Measurements from ENCODE around the gene SLBP.

Gene SLBP

DNA sequence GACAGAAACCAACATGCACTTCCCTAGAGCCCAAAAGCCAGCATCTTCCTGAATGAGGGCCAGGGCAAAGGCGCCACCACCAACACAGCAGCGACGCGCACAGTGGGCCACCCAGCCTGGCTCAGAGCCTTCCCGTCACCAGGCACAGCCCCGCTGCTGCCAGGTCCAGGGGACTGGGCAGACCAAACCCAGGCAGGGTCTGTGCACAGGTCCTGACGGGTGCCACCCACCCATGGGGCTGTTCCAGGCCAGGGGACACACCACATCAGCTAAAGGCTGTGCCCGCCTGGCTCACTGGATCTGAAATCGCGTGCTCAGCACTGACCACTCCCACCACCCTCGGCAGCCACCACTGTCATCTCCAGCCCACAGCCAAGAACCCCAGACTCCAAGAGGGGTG is 41.8 kb downstream of the SLBP start:
- no peaks in the 10 kb centered on the region for H3K9me3 ChIP-seq (ENCODE audit: insufficient read depth, low read length)
- no peak overlapping the region for H3K9ac ChIP-seq (ENCODE audit: insufficient read length, low read depth)
- no peak for DNase-seq (ENCODE audit: low read depth, low spot score)
- TF ChIP-seq ZNF274 (IDR thresholded peaks at IDR 0.05; ENCODE audit: low read depth, low read length) (no peak), YY1 (IDR thresholded peaks at IDR 0.05; ENCODE audit: insufficient read depth, insufficient read length) (no peak), SUZ12 (IDR thresholded peaks at IDR 0.05; ENCODE audit: extremely low read depth, insufficient read depth, insufficient read length) (no peak)
- H3K27me3 ChIP-seq (ENCODE audit: insufficient read depth, insufficient read length): no peaks in the 10 kb centered on the region
- peaks cover 8% of the 10 kb centered on the region for H3K4me1 ChIP-seq (ENCODE audit: insufficient read depth, insufficient read length)
- H3K4me3 ChIP-seq (ENCODE audit: insufficient read length, low read depth): no peak overlapping the region
- no peaks in the 10 kb centered on the region for H3K36me3 ChIP-seq (ENCODE audit: insufficient read depth, insufficient read length, low read length)

DNA sequence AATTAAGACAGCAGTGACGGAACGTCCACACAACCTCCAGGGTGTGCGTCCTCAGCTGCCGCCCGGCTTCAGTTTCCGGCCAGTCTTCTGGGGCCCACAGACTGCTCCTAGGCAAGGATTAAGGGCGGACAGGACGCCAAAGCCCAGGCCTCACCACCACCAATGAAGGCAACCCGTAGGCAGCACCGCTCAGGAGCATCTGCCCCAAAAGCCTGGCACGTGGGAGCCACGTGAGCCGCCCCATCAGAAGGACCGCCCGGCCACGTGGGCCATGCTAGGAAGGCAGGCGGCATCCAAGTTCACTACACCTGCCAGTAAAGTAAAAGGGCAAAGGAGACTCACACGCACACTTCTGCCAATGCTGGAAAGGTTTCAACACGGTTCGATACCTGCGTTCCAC is 42.3 kb downstream of the SLBP start:
- H3K9ac ChIP-seq (ENCODE audit: insufficient read length, low read depth): no peak overlapping the region
- no peak for TF ChIP-seq SUZ12 (IDR thresholded peaks at IDR 0.05; ENCODE audit: extremely low read depth, insufficient read depth, insufficient read length)
- TF ChIP-seq YY1 (IDR thresholded peaks at IDR 0.05; ENCODE audit: insufficient read depth, insufficient read length): no peak
- no peak for TF ChIP-seq ZNF274 (IDR thresholded peaks at IDR 0.05; ENCODE audit: low read depth, low read length)
- no peaks in the 10 kb centered on the region for H3K9me3 ChIP-seq (ENCODE audit: insufficient read depth, low read length)
- H3K27me3 ChIP-seq (ENCODE audit: insufficient read depth, insufficient read length): no peaks in the 10 kb centered on the region
- no peak overlapping the region for H3K4me3 ChIP-seq (ENCODE audit: insufficient read length, low read depth)
- DNase-seq (ENCODE audit: low read depth, low spot score): no peak
- H3K36me3 ChIP-seq (ENCODE audit: insufficient read depth, insufficient read length, low read length): no peaks in the 10 kb centered on the region
- H3K4me1 ChIP-seq (ENCODE audit: insufficient read depth, insufficient read length): peaks cover 8% of the 10 kb centered on the region

- H3K9ac ChIP-seq (ENCODE audit: insufficient read length, low read depth): no peak overlapping the region
- no peaks in the 10 kb centered on the region for H3K27me3 ChIP-seq (ENCODE audit: insufficient read depth, insufficient read length)
- H3K9me3 ChIP-seq (ENCODE audit: insufficient read depth, low read length): no peaks in the 10 kb centered on the region
- TF ChIP-seq ZNF274 (IDR thresholded peaks at IDR 0.05; ENCODE audit: low read depth, low read length): no peak
- peaks cover 8% of the 10 kb centered on the region for H3K4me1 ChIP-seq (ENCODE audit: insufficient read depth, insufficient read length)
- DNase-seq (ENCODE audit: low read depth, low spot score): no peak
- H3K4me3 ChIP-seq (ENCODE audit: insufficient read length, low read depth): no peak overlapping the region
- H3K36me3 ChIP-seq (ENCODE audit: insufficient read depth, insufficient read length, low read length): no peaks in the 10 kb centered on the region
Observed at GRCh38 chr4:1669270-1669669, 42.8 kb downstream of the SLBP start.

DNA sequence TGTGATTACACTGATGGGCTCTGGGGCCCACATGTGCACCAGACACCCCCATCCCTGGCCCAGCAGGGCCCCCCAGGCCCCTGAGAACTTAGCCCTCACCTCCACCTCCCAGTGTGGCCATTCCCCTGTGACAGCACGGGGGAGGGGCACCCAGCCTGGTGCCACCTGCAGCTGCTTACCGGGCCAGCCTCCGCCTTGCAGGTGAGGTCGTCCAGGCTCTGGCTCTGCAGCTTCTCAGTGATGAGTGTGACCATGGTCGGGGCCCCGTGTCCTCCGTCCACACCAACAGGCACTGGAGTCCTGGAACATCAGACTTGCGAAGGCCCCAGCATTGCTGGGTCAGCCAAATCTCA is 43.7 kb downstream of the SLBP start:
- no peak for DNase-seq (ENCODE audit: low read depth, low spot score)
- Histone ChIP-seq H3K9me3 (ENCODE audit: insufficient read depth, low read length) (no peaks in the 10 kb centered on the region), H3K4me3 (ENCODE audit: insufficient read length, low read depth) (no peak overlapping the region), H3K9ac (ENCODE audit: insufficient read length, low read depth) (no peak overlapping the region), H3K4me1 (ENCODE audit: insufficient read depth, insufficient read length) (peaks cover 5% of the 10 kb centered on the region), H3K27me3 (ENCODE audit: insufficient read depth, insufficient read length) (no peaks in the 10 kb centered on the region), H3K36me3 (ENCODE audit: insufficient read depth, insufficient read length, low read length) (no peaks in the 10 kb centered on the region)
- no peak for TF ChIP-seq ZNF274 (IDR thresholded peaks at IDR 0.05; ENCODE audit: low read depth, low read length)
- no peak for TF ChIP-seq YY1 (IDR thresholded peaks at IDR 0.05; ENCODE audit: insufficient read depth, insufficient read length)
- TF ChIP-seq SUZ12 (IDR thresholded peaks at IDR 0.05; ENCODE audit: extremely low read depth, insufficient read depth, insufficient read length): no peak

DNA sequence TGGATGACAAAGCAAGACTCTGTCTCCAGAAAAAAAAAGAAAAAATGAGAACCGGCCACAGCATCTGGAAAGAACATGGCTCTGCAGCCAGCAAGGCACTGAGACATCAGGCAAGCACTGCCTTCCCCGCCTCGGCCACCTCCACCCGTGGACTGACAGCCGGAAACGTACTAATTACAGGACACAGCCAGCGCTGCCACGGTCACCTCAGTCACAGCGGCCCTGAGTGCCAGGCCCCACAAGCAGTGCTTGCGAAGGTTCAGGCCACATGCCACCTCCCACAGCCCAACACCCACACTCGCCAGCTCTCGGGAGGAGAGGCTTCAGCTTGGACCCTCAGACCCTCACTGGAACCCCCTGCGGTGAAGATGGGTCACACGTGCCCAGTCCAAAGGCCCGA is 44.8 kb downstream of the SLBP start:
- peaks cover 5% of the 10 kb centered on the region for H3K4me1 ChIP-seq (ENCODE audit: insufficient read depth, insufficient read length)
- H3K27me3 ChIP-seq (ENCODE audit: insufficient read depth, insufficient read length): no peaks in the 10 kb centered on the region
- no peak overlapping the region for H3K4me3 ChIP-seq (ENCODE audit: insufficient read length, low read depth)
- no peak overlapping the region for H3K9ac ChIP-seq (ENCODE audit: insufficient read length, low read depth)
- TF ChIP-seq YY1 (IDR thresholded peaks at IDR 0.05; ENCODE audit: insufficient read depth, insufficient read length): no peak
- TF ChIP-seq SUZ12 (IDR thresholded peaks at IDR 0.05; ENCODE audit: extremely low read depth, insufficient read depth, insufficient read length): no peak
- TF ChIP-seq ZNF274 (IDR thresholded peaks at IDR 0.05; ENCODE audit: low read depth, low read length): no peak
- no peaks in the 10 kb centered on the region for H3K36me3 ChIP-seq (ENCODE audit: insufficient read depth, insufficient read length, low read length)
- H3K9me3 ChIP-seq (ENCODE audit: insufficient read depth, low read length): no peaks in the 10 kb centered on the region
- DNase-seq (ENCODE audit: low read depth, low spot score): no peak

- no peak overlapping the region for H3K9ac ChIP-seq (ENCODE audit: insufficient read length, low read depth)
- no peak for DNase-seq (ENCODE audit: low read depth, low spot score)
- no peak overlapping the region for H3K4me3 ChIP-seq (ENCODE audit: insufficient read length, low read depth)
- peaks cover 5% of the 10 kb centered on the region for H3K4me1 ChIP-seq (ENCODE audit: insufficient read depth, insufficient read length)
- H3K36me3 ChIP-seq (ENCODE audit: insufficient read depth, insufficient read length, low read length): no peaks in the 10 kb centered on the region
- no peaks in the 10 kb centered on the region for H3K27me3 ChIP-seq (ENCODE audit: insufficient read depth, insufficient read length)
- H3K9me3 ChIP-seq (ENCODE audit: insufficient read depth, low read length): no peaks in the 10 kb centered on the region
- TF ChIP-seq YY1 (IDR thresholded peaks at IDR 0.05; ENCODE audit: insufficient read depth, insufficient read length): no peak
- TF ChIP-seq SUZ12 (IDR thresholded peaks at IDR 0.05; ENCODE audit: extremely low read depth, insufficient read depth, insufficient read length): no peak
- TF ChIP-seq ZNF274 (IDR thresholded peaks at IDR 0.05; ENCODE audit: low read depth, low read length): no peak
Observed at GRCh38 chr4:1666391-1666790, 45.7 kb downstream of the SLBP start.

DNA sequence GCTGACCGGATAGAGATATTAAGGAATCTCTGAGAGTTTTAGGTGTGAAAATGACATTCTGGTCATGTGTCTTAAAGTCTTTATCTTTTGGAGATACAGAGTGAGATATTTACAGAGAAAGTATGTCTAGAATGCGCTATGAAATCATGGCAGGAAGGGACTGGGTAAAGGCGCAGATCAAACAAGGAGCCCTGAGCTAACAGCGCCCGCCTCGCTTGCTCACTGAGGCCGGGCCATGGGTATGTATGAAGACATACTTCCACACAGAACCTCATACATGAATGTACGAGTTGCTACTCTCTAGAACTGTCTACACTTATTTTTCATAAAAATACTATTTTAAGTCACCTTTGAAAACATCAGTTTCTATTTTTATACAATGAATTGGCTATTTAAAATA is 48.0 kb downstream of the SLBP start:
- Histone ChIP-seq H3K27me3 (ENCODE audit: insufficient read depth, insufficient read length) (no peaks in the 10 kb centered on the region), H3K9ac (ENCODE audit: insufficient read length, low read depth) (no peak overlapping the region), H3K4me1 (ENCODE audit: insufficient read depth, insufficient read length) (peaks cover 15% of the 10 kb centered on the region), H3K4me3 (ENCODE audit: insufficient read length, low read depth) (no peak overlapping the region), H3K36me3 (ENCODE audit: insufficient read depth, insufficient read length, low read length) (no peaks in the 10 kb centered on the region), H3K9me3 (ENCODE audit: insufficient read depth, low read length) (no peaks in the 10 kb centered on the region)
- DNase-seq (ENCODE audit: low read depth, low spot score): no peak
- TF ChIP-seq SUZ12 (IDR thresholded peaks at IDR 0.05; ENCODE audit: extremely low read depth, insufficient read depth, insufficient read length) (no peak), YY1 (IDR thresholded peaks at IDR 0.05; ENCODE audit: insufficient read depth, insufficient read length) (no peak), ZNF274 (IDR thresholded peaks at IDR 0.05; ENCODE audit: low read depth, low read length) (no peak)

GRCh38 chr4:1663549-1663948 is 48.6 kb downstream of the SLBP start:
- peaks cover 12% of the 10 kb centered on the region for H3K4me1 ChIP-seq (ENCODE audit: insufficient read depth, insufficient read length)
- H3K4me3 ChIP-seq (ENCODE audit: insufficient read length, low read depth): no peak overlapping the region
- H3K9ac ChIP-seq (ENCODE audit: insufficient read length, low read depth): no peak overlapping the region
- H3K27me3 ChIP-seq (ENCODE audit: insufficient read depth, insufficient read length): no peaks in the 10 kb centered on the region
- no peaks in the 10 kb centered on the region for H3K9me3 ChIP-seq (ENCODE audit: insufficient read depth, low read length)
- no peaks in the 10 kb centered on the region for H3K36me3 ChIP-seq (ENCODE audit: insufficient read depth, insufficient read length, low read length)
- DNase-seq (ENCODE audit: low read depth, low spot score): no peak
- TF ChIP-seq YY1 (IDR thresholded peaks at IDR 0.05; ENCODE audit: insufficient read depth, insufficient read length) (no peak), SUZ12 (IDR thresholded peaks at IDR 0.05; ENCODE audit: extremely low read depth, insufficient read depth, insufficient read length) (no peak), ZNF274 (IDR thresholded peaks at IDR 0.05; ENCODE audit: low read depth, low read length) (no peak)
